ENCODE measurements around the gene LARP1B.
"Not testable (repeated sequence)": the region's sequence is repeated elsewhere in the genome, so short reads cannot be mapped to it uniquely, and the experiment has no call there.

Gene LARP1B

GRCh38 chr4:128141866-128142265, 80.8 kb downstream of the LARP1B start:
- no peak for DNase-seq

- DNase-seq: no peak
Observed at GRCh38 chr4:128145727-128146126, 84.6 kb downstream of the LARP1B start.

- DNase-seq: no peak
Observed at GRCh38 chr4:128153800-128154199, 92.7 kb downstream of the LARP1B start.

GRCh38 chr4:128155231-128155855, 94.2 kb downstream of the LARP1B start:
- DNase-seq: no peak

- DNase-seq: no peak
Observed at GRCh38 chr4:128155874-128156456, 94.9 kb downstream of the LARP1B start.

DNA sequence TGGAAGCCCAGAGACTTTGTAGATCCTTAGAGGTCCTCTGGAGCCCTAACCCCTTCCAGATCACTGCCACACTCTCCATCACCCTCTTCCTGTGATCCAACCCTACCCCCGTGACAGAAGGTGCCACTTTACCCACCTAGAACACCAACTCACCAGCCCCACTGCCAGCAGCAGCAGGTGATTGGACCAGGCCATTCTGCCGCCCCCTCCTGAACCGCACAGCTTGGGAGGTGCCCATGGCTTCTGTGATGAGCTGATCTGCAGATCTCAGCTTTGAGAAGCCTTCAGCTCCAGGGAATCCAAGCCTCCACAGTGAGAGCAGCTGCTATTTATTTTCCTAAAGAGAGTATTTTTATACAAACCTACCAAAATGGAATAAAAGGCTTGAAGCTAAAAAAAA, 95.4 kb downstream of the LARP1B start:
- not testable (repeated sequence) for DNase-seq

DNA sequence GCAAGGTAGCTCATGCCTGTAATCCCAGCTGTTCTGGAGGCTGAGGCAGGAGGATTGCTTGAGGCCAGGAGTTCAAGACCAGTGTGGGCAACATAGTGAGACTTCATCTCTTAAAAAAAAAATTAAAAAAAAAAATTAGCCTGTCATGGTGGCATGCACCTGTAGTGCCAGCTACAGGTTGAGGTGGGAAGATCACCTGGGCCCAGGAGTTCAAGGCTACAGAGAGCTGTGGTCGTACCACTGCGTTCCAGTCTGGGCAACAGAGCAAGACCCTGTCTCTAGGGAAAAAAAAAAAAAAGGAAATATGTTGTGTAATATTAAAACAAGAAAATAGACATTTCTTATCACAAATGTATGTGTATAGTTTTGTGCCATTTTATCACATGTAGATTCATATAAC, 97.8 kb downstream of the LARP1B start:
- DNase-seq: no peak

DNA sequence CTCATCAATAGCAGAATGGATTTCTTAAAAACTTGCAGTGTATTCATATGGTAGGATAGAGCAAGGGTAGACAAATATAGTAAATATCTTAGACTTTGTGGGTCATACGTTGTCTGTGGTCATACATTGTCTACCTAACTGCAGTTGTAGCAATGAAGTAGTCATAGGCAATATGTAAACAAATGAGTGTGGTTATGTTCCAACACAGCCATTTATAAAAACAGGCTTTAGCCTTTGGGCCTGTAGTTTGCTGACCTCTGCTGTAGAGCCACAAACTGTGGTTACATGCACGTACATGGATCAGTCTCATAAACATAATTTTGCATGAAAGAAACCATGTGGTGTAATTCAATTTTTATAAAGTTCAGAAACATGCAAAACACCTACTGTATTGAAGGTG, 98.9 kb downstream of the LARP1B start:
- no peak for DNase-seq

GRCh38 chr4:128161138-128161537, 100.0 kb downstream of the LARP1B start:
- DNase-seq: no peak

DNA sequence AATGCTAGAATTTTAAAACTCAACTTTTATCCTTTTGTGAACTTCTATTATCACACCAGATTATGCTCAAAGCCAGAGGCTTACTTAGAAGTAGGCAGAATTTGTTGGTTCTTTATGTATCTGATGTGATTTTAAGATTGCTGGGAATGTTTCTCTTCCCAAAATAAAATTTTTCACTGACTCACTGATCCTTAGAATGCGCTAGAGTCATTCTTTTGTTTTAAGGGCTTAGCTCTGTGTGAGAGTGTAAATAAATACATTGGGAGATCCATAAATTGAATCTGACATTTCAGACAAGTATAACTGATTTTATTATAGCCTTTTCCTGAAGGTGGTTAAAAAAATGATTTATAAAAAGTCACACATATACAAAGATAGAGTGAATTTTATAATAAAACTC, 101.3 kb downstream of the LARP1B start:
- DNase-seq: no peak

DNA sequence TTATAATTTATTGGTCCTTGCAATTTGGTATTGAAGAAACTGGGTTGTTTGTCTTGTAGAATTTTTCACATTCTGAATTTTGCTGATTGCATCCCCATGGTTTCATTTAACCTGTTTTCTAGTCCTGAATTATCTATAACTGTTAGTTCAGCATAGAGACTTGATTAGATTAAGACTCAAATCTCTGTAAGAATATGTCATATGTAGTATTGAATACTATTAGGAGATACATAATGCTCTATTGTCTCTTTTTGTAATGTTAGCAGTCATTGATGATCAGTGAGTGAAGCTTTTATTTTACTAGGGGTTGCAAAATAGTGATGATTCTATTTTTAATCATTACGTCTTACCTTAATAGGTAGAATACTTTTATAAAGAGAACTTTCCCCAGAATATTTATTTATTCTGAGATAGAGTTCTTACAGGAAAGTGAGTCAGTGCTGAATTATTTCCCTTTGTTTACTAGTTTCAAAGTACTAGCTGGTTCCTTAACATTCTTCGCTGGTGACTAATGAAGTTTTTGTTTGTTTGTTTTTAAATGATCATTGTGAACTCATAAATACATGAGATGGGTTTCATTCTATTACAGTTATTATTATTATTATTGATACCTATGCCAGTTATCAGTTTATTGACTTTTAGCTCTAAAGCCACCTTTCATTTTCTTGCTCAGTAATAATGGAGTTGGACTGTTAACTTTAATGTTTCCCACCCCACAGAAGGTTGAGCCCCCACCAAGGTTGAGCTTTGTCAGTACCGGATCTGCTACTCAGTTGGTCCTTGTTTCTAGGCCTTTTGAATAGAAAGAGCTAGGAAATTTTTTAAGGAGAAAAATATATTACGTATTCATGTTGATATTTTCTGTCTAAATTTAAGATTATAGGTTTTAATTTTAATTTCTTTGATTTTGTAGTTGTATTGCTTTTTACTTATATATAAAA, 102.3 kb downstream of the LARP1B start:
- no peak for DNase-seq

DNA sequence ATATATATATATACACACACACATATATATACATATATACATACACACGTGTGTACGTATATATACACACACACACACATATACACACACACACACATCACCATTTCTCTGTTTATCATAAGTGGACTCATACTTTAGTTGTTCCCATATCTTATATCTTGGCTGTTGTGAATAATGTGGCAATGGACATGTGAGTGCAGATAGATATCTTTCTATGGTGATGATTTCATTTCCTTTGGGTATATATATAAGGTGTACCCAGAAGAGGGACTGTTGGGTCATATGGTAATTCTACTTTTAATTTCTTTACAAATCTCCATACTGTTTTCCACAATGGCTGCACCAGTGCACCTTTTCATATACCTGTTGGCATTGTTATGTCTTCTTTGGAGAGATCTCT, 105.9 kb downstream of the LARP1B start:
- no peak for DNase-seq

- no peak for DNase-seq
Observed at GRCh38 chr4:128168701-128169100, 107.6 kb downstream of the LARP1B start.

DNA sequence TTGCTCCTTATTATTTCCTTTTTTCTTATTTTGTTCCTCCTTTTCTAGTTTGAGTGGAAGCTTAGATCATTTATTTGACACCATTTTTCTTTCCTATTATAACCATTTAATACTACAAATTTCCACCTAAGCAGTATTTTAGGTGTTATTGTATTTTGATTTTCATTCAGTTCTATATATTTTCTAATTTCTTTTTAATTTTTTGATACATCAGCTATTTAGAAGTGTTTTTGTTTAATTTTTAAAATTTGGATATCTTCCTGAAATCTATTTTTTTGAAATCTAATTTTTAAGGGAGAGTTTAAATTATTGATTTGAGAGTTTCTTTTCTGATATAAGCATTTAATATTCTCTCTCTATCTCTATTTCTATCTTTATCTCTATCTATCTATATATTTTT, 108.1 kb downstream of the LARP1B start:
- no peak for DNase-seq

DNA sequence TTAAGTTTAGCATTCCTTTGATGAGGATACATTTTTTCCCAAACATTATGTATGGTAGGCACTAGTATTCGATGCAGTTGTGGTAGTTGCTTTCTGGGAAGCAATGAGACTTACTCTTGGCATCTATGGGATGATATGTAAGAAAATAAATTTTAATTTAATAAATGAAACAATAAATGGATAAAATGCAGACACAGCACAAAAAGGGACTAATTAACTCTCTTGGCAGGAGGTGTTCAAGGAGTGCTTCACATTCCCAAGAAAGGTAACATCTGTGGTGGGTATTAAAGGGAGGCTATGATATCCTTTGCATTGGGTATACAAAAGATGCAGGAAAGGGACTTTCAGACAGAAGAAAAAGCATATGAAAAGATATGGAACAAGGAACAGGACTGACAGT, 115.5 kb downstream of the LARP1B start:
- DNase-seq: no peak

DNA sequence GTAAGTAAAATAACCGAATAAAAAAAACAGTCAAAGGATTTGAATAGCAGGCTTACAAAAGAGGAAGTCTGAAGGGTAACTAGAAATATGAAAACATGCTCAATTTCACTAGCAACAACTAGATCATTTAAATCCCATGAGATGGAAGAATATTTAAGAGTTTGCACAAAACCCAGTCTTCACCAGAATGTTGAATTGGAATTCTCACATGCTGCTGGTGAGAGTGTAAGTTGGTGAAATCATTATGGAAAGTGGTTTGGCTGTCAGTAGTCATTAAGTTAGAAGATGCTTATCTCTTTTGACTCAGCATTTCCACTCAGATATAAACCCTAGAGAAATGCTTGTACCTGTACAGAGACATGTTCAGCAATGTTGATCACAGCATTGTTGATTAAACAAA, 116.4 kb downstream of the LARP1B start:
- DNase-seq: no peak

- no peak for DNase-seq
Observed at GRCh38 chr4:128186623-128187022, 125.5 kb downstream of the LARP1B start.

GRCh38 chr4:128191115-128191781, 130.1 kb downstream of the LARP1B start:
- DNase-seq: peak; percentile 72

- no peak for DNase-seq
Observed at GRCh38 chr4:128220286-128221235, 159.4 kb downstream of the LARP1B start.

DNA sequence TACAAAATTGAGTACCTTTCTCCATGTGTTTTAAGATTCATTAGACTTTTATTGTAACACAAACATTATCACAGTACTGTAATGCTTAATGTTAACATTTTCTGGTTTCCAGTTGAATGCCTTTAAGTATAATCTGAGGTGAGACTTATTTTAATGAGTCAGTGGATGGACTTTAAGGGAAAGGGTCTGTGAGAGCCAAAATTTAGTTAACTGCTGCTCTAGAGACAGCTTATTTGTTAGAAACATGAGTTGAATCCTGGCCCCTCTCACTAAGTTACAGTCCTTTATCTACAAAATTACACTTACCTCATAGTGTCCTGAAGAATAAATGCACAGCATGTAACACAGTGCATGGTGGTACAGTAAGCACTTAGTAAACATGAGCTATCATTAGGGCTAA, 160.5 kb downstream of the LARP1B start:
- DNase-seq: no peak

- DNase-seq: no peak
Observed at GRCh38 chr4:128225148-128225547, 164.0 kb downstream of the LARP1B start.

DNA sequence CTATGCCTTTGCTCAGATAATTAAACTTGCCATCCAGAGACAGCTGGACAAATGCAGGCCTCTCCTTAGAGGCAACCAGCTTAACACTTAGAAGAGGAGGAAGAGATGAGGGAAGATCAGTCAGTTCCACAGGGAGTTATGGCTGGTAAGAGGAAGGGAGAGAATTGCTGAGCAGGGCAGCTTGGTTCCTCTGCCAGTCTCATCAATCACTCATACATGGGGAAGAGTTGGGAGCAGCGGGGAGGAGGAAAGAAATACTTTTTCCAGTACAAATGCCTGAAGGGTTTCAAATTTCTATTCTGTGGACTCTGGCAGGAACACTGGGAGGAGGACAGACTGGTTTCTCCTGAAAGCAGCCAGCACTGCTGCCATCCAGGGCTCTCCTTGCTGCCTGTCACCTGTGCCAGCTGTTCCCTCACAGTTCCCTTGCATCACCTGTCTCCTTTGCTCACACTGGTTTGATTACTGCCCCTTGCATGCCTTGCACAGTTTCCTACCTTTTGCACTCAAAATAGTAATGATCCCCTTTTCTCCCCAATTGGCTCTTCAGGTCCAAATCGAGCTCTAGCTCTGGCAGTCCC, 167.0 kb downstream of the LARP1B start:
- no peak for DNase-seq

Data from CD4-positive, alpha-beta T cell treated with Interleukin-12 subunit alpha and Interleukin-12 subunit beta, for 1 hour (primary cell).